Measurements from ENCODE around the gene TBC1D22B. TPM values are rescaled to one million over a fixed set of nuclear protein-coding genes. Genes with fewer than 3 reads are reported as not detected.

Gene TBC1D22B
- total and polyA plus RNA-seq, 7 donors, result 6.1 to 10.8 (median 7.2) TPM

DNA sequence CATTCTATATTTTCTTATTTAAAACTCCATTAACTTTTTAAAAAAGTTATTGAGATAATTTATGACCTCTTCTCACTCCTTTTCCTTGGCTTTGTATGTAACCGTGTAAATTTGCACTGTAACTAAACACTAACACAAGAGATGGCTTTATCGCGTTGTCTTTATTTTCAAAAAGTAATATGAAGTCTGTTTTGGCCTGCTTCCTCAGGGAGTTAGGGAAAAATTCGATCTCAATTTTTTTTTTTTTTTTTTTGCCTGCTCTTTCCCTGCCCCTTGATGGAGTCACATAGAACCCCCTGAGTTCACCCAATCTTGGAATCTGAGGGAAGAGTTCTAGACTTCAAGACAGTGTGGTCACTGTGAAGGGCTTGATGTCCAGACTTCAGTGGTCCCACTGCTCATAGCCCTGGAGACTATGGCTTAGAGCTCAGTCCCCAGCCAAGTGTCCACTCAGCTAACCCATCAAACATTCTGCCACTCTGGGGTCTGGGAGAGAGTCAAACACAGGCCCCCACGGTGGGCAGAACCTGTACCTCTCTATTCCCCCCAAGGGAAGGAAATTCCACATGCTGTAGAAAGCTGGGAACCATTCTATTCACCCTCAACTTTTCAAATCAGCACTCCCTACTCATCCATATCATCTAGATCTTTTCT is 15.7 kb upstream of the TBC1D22B start:
- Histone ChIP-seq H3K36me3 (no peaks in the 10 kb centered on the region), H3K4me1 (peaks cover 0 to 60% (median 46%) of the 10 kb centered on the region in 4 donors), H3K4me3 (no peak overlapping the region), H3K27ac (peak overlapping the region; percentile 63 to 81 (median 80)), H3K9me3 (no peaks in the 10 kb centered on the region), H3K27me3 (no peaks in the 10 kb centered on the region)
- intact Hi-C loops (cut with DNase I), result no loop called here
- no peak for TF ChIP-seq POLR2A (IDR thresholded peaks at IDR 0.05)
- no peak for TF ChIP-seq POLR2AphosphoS5 (IDR thresholded peaks at IDR 0.05)
- TF ChIP-seq EP300 (IDR thresholded peaks at IDR 0.05), result no peak
- TF ChIP-seq, protein P1, sequence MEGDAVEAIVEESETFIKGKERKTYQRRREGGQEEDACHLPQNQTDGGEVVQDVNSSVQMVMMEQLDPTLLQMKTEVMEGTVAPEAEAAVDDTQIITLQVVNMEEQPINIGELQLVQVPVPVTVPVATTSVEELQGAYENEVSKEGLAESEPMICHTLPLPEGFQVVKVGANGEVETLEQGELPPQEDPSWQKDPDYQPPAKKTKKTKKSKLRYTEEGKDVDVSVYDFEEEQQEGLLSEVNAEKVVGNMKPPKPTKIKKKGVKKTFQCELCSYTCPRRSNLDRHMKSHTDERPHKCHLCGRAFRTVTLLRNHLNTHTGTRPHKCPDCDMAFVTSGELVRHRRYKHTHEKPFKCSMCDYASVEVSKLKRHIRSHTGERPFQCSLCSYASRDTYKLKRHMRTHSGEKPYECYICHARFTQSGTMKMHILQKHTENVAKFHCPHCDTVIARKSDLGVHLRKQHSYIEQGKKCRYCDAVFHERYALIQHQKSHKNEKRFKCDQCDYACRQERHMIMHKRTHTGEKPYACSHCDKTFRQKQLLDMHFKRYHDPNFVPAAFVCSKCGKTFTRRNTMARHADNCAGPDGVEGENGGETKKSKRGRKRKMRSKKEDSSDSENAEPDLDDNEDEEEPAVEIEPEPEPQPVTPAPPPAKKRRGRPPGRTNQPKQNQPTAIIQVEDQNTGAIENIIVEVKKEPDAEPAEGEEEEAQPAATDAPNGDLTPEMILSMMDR (IDR thresholded peaks at IDR 0.05), result no peak
- DNase-seq, result no peak
- 88 to 93% methylated on average over 5 of the region's 5 CpGs for WGBS, 2 donors

GRCh38 chr6:37242429-37243052 is 15.0 kb upstream of the TBC1D22B start:
- WGBS, 2 donors, result 91 to 96% methylated on average over 1 of the region's 1 CpG
- intact Hi-C loops (cut with DNase I), result no loop called here
- peak; percentile 77 for DNase-seq
- Histone ChIP-seq H3K36me3 (no peaks in the 10 kb centered on the region), H3K4me1 (peaks cover 0 to 60% (median 46%) of the 10 kb centered on the region in 4 donors), H3K4me3 (no peak overlapping the region), H3K27me3 (no peaks in the 10 kb centered on the region), H3K9me3 (no peaks in the 10 kb centered on the region), H3K27ac (peak overlapping the region; percentile 63 to 81 (median 80))
- TF ChIP-seq POLR2AphosphoS5 (IDR thresholded peaks at IDR 0.05) (peak in 3 of 4 donors; percentile 15 to 67 (median 31)), POLR2A (IDR thresholded peaks at IDR 0.05) (no peak), EP300 (IDR thresholded peaks at IDR 0.05) (peak in 1 of 4 donors; percentile 60)

GRCh38 chr6:37243131-37243815 is 14.3 kb upstream of the TBC1D22B start:
- intact Hi-C loops (cut with DNase I), result no loop called here
- Histone ChIP-seq H3K27me3 (no peaks in the 10 kb centered on the region), H3K36me3 (no peaks in the 10 kb centered on the region), H3K4me1 (peaks cover 0 to 59% (median 46%) of the 10 kb centered on the region in 4 donors), H3K4me3 (no peak overlapping the region), H3K9me3 (no peaks in the 10 kb centered on the region), H3K27ac (peak overlapping the region; percentile 65 to 81 (median 80))
- DNase-seq, result no peak
- WGBS, 2 donors, result 86 to 89% methylated on average over 8 of the region's 8 CpGs
- TF ChIP-seq POLR2AphosphoS5 (IDR thresholded peaks at IDR 0.05) (no peak), POLR2A (IDR thresholded peaks at IDR 0.05) (no peak), EP300 (IDR thresholded peaks at IDR 0.05) (no peak)
- TF ChIP-seq, protein P1 (IDR thresholded peaks at IDR 0.05), result no peak

DNA sequence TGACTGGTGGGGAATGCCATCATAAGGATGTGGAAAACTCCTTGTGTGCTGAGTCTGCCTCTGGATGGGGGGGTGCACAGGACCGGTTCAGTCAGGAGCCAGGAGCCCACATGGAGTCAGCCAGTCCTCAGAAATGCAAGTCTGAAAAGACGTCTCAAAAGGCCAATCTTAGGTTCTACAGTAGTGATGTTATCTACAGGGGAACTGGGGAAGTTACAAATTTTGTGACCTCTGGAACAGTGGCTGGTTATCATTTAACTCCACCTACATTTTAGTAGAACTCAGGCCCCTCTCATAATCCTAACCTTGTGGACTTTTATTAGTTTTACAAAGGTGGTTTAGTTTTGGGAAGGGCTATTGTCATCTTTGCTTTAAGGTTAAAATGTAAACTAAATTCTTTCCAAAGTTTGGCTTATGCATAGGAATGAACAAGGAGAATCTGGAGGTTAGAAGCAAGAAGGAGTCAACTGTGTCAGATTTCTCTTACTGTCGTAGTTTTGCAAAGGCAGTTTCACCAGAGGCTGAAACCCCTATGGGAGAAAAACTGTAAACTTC is 13.7 kb upstream of the TBC1D22B start:
- DNase-seq, result no peak
- TF ChIP-seq POLR2A (IDR thresholded peaks at IDR 0.05) (no peak), POLR2AphosphoS5 (IDR thresholded peaks at IDR 0.05) (no peak), EP300 (IDR thresholded peaks at IDR 0.05) (no peak)
- TF ChIP-seq, protein P1 (IDR thresholded peaks at IDR 0.05), result no peak
- Histone ChIP-seq H3K4me3 (no peak overlapping the region), H3K36me3 (no peaks in the 10 kb centered on the region), H3K9me3 (no peaks in the 10 kb centered on the region), H3K4me1 (peaks cover 0 to 57% (median 45%) of the 10 kb centered on the region in 4 donors), H3K27ac (peak overlapping the region; percentile 65 to 81 (median 80)), H3K27me3 (no peaks in the 10 kb centered on the region)
- intact Hi-C loops (cut with DNase I), result no loop called here
- whole genome bisulfite sequencing, 2 donors, result 15 to 56% methylated on average over 3 of the region's 3 CpGs
